ENCODE results near the gene MACROD2. TPM values are rescaled to one million over a fixed set of nuclear protein-coding genes. Genes with fewer than 3 reads are reported as not detected.

MACROD2 gene
- total RNA-seq, 1 experiment from 2014 or later: 1.6 TPM

DNA sequence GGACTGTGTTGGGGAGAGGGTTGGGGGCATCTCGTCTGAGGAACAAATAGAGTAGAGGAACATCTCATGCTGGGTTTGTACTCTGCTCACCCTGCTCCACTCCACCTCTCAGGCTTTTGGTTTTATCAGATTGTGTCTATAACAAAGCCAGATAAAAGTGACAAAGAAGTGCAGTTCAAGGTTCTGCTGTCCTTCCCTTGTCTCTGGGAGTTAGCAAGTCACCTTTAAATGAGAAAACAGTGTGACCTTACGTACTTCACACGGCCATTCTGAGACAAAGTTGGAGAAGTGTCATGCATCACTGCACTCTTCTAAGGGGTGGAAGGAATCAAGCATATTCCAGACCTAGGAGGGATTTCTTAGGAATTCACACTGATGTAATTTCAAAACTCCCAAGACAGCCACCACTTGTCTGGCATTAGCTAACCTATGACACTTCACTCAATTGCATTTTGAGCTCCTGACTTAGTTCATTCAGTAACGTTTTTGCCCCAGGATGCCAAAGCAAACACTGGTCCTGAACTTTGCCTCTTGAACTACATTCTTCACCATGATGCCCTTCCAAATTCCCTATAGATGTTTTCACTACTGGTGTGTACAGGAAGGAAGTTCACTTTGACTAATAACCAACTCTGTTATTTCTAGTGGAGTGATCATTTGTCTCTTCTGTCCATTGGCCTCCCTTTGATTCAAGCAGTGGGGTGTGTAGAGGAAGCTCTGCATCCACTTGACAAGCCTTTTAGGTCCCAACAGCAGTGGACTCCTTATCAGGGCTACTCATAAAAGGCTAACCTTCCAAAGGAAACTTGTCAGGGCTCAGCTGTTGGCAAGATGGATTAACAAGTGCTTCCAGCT is 989.7 kb downstream of the MACROD2 start:
- WGBS (ENCODE audit: extremely low coverage, insufficient read length, low lambda C conversion rate): no CpG with 5 or more reads among the region's 4 CpGs
- Histone ChIP-seq H3K9ac (ENCODE audit: extremely low read depth, insufficient read length, low read length) (no peak overlapping the region), H3K14ac (ENCODE audit: insufficient read depth, low read length) (no peak overlapping the region), H4K5ac (ENCODE audit: insufficient read length, low read depth, low read length) (no peak overlapping the region), H3K4me2 (ENCODE audit: insufficient read depth, insufficient read length, low read length) (no peak overlapping the region), H4K8ac (replicated peaks; ENCODE audit: insufficient read length, low read depth, low read length) (no peak overlapping the region), H2BK20ac (ENCODE audit: low read depth, low read length, poor library complexity, severe bottlenecking) (no peak overlapping the region), H2AK5ac (ENCODE audit: insufficient read length, low read length) (no peak overlapping the region), H3K27ac (ENCODE audit: insufficient read length, low read depth, low read length) (no peak overlapping the region), H3K4me1 (ENCODE audit: insufficient read depth, low read length) (no peaks in the 10 kb centered on the region), H4K20me1 (ENCODE audit: control insufficient read depth, insufficient read depth, insufficient read length) (no peaks in the 10 kb centered on the region), H3K79me2 (ENCODE audit: insufficient read depth, low read length) (no peaks in the 10 kb centered on the region), H3K18ac (ENCODE audit: insufficient read length, low read depth, low read length) (no peak overlapping the region), H2BK12ac (ENCODE audit: insufficient read length, low read depth, low read length) (no peak overlapping the region), H3K56ac (ENCODE audit: insufficient read length, low read depth, low read length) (no peak overlapping the region), H2AFZ (ENCODE audit: low read length) (no peak overlapping the region), H3K9me3 (ENCODE audit: control insufficient read depth, low read depth, low read length) (no peaks in the 10 kb centered on the region), H3K79me1 (ENCODE audit: insufficient read depth, low read depth, low read length, poor library complexity, severe bottlenecking) (no peaks in the 10 kb centered on the region), H2BK5ac (ENCODE audit: insufficient read length, low read length) (no peak overlapping the region), H3T11ph (ENCODE audit: low read length) (no peak overlapping the region), H3K27me3 (ENCODE audit: insufficient read depth, low read length) (no peaks in the 10 kb centered on the region), H3K23ac (ENCODE audit: insufficient read length, low read depth, low read length) (no peak overlapping the region), H4K91ac (ENCODE audit: insufficient read length, low read depth, low read length) (no peak overlapping the region), H2BK15ac (ENCODE audit: low read depth, low read length) (no peak overlapping the region), H2BK120ac (ENCODE audit: low read depth, low read length, poor library complexity, severe bottlenecking) (no peak overlapping the region), H3K23me2 (ENCODE audit: insufficient read length, low read depth, low read length, poor library complexity, severe bottlenecking) (no peaks in the 10 kb centered on the region), H3K4ac (ENCODE audit: low read depth, low read length) (no peak overlapping the region)
- no peaks in the 10 kb centered on the region for H3K4me1 Mint-ChIP-seq
- peaks cover 25 to 41% of the 10 kb centered on the region in 2 experiments for H3K9me3 Mint-ChIP-seq
- no peaks in the 10 kb centered on the region for H3K27me3 Mint-ChIP-seq (ENCODE audit: low read depth)
- no peak overlapping the region for H3K27ac Mint-ChIP-seq
- no peak overlapping the region for H3K4me3 Mint-ChIP-seq
- TF ChIP-seq CTCF (conservative IDR thresholded peaks at IDR 0.05): no peak
- peaks cover 23 to 35% (median 28%) of the 10 kb centered on the region in 3 experiments for H3K36me3 Mint-ChIP-seq (ENCODE audit: insufficient read depth in 1 of 3, low read depth in 3 of 3)
- no peak for DNase-seq

Data from H9 (cell line).